Ectodermal cell (in vitro differentiated cells): ENCODE data around the gene ACTN1.
A peak's percentile ranks its signal among the peaks of the same experiment; 100 is the strongest.

Experiments used
- H3K27ac ChIP-seq: 2 replicates; pipeline ENCODE4 v1.7.0; 2013; ENCODE audit warnings: mild to moderate bottlenecking, low read depth, low read length; ENCODE audit not compliant: insufficient read depth, poor library complexity, severe bottlenecking
- H3K27me3 ChIP-seq: 2 replicates; pipeline ENCODE4 v1.7.0; 2013; ENCODE audit warnings: mild to moderate bottlenecking, low read length; ENCODE audit not compliant: insufficient read depth, control insufficient read depth, poor library complexity, severe bottlenecking
- H3K36me3 ChIP-seq: one replicate; pipeline ENCODE4 v1.7.0; 2013; ENCODE audit warnings: low read length; ENCODE audit not compliant: control insufficient read depth, insufficient read depth
- H3K4me1 ChIP-seq: one replicate; pipeline ENCODE4 v1.7.0; 2013; ENCODE audit warnings: low read length; ENCODE audit not compliant: control insufficient read depth, insufficient read depth
- H3K4me3 ChIP-seq: 2 replicates; pipeline ENCODE4 v1.7.0; 2013; ENCODE audit warnings: low read depth, low read length, control low read depth; ENCODE audit not compliant: insufficient read depth
- H3K9me3 ChIP-seq: 2 replicates; pipeline ENCODE4 v1.7.0; 2013; ENCODE audit warnings: mild to moderate bottlenecking, low read length, moderate library complexity; ENCODE audit not compliant: control insufficient read depth
- WGBS, 2 experiments: methylation state at CpG; one replicate each; pipeline ENCODE4 v1.1.7; 2013; ENCODE audit warnings: missing lambda C conversion rate in 2 of 2; 5-methylcytosine and 5-hydroxymethylcytosine counted together

Gene ACTN1

GRCh38 chr14:68952531-68953195, 26.4 kb downstream of the ACTN1 start:
- 68 to 72% methylated on average over 12 of the region's 12 CpGs for WGBS, 2 experiments
- Histone ChIP-seq H3K36me3 (no peaks in the 10 kb centered on the region), H3K4me3 (no peak overlapping the region), H3K27me3 (no peaks in the 10 kb centered on the region), H3K4me1 (peaks cover 23% of the 10 kb centered on the region), H3K27ac (peak overlapping the region; percentile 23), H3K9me3 (no peaks in the 10 kb centered on the region)

GRCh38 chr14:68951800-68952530, 27.1 kb downstream of the ACTN1 start:
- Histone ChIP-seq H3K9me3 (no peaks in the 10 kb centered on the region), H3K4me1 (peaks cover 23% of the 10 kb centered on the region), H3K27me3 (no peaks in the 10 kb centered on the region), H3K27ac (no peak overlapping the region), H3K36me3 (no peaks in the 10 kb centered on the region), H3K4me3 (no peak overlapping the region)
- WGBS, 2 experiments = 86 to 87% methylated on average over 14 of the region's 14 CpGs

DNA sequence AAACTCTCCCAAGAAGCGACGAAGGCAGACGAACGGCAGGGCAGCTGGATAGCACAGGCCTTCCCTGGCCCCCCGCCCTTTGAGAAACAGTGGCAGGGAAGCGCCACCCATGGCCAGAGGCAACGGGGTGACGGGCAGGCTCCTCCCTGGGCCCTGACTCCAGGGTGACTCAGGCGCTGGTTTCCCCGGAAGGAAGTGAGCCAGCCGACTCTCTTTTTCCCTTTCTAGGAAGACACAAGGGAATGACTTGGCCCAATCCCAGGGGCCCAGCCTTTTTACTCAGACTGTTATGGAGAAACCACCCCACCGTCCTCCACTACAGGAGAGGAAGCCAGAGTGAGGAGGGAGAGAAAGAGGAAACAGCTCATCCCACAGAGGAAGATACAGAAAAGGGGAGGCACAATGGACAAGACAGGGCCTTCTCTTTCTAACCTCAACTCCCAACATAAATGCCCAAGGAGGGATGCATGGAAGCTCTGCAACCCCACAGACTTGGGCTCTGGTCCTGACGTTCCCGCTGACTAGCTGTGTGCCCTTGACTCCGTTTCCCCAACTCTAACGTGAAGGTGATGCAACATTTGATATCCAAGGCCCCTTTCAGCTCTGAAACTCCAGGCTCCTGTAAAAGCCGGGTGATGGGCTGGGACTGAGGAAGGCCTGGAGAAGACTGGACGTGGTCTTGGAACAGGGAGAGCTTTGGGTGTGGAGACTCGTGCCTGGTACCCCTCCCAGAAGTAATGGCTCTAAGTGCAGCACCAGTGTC, 27.9 kb downstream of the ACTN1 start:
- Histone ChIP-seq H3K27me3 (no peaks in the 10 kb centered on the region), H3K9me3 (no peaks in the 10 kb centered on the region), H3K4me1 (peaks cover 22% of the 10 kb centered on the region), H3K4me3 (no peak overlapping the region), H3K27ac (no peak overlapping the region), H3K36me3 (no peaks in the 10 kb centered on the region)
- WGBS, 2 experiments = 92 to 94% methylated on average over 19 of the region's 19 CpGs

DNA sequence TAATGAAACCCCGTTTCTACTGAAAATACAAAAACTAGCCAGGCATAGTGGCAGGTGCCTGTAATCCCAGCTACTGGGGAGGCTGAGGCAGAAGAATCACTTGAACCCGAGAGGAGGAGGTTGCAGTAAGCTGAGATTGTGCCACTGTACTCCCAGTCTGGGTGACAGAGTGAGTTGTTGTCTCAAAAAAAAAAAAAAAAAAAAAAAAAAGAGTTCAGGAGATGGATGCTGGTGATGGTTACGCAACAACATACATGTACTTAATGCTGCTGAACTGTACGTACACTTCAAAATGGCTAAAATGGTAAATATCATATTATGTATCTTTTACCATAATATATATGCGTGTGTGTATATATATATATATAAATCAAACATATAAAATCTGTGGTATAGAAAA, 29.0 kb downstream of the ACTN1 start:
- H3K9me3 ChIP-seq = no peaks in the 10 kb centered on the region
- no peaks in the 10 kb centered on the region for H3K36me3 ChIP-seq
- H3K27me3 ChIP-seq = no peaks in the 10 kb centered on the region
- H3K4me3 ChIP-seq = no peak overlapping the region
- peaks cover 12% of the 10 kb centered on the region for H3K4me1 ChIP-seq
- no peak overlapping the region for H3K27ac ChIP-seq
- 82 to 95% methylated on average over 2 of the region's 5 CpGs for WGBS, 2 experiments

DNA sequence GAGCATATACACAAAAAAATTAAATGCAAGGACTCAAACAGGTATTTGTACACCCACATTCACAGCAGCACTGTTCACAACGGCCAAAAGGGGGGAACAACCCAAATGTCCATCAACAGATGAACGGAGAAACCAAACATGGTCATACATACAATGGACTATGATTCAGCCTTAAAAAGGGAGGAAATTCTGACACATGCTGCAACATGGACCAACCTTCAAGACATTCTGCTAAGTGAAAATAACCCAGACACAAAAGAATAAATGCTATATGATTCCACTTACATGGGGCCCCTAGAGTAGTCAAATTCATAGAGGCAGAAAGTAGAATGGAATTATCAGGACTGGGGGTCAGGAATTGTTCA, 29.5 kb downstream of the ACTN1 start:
- H3K4me3 ChIP-seq = no peak overlapping the region
- H3K36me3 ChIP-seq = no peaks in the 10 kb centered on the region
- H3K4me1 ChIP-seq = peaks cover 11% of the 10 kb centered on the region
- no peaks in the 10 kb centered on the region for H3K27me3 ChIP-seq
- H3K9me3 ChIP-seq = no peaks in the 10 kb centered on the region
- WGBS, 2 experiments = 86 to 99% methylated on average over 2 of the region's 2 CpGs
- no peak overlapping the region for H3K27ac ChIP-seq

DNA sequence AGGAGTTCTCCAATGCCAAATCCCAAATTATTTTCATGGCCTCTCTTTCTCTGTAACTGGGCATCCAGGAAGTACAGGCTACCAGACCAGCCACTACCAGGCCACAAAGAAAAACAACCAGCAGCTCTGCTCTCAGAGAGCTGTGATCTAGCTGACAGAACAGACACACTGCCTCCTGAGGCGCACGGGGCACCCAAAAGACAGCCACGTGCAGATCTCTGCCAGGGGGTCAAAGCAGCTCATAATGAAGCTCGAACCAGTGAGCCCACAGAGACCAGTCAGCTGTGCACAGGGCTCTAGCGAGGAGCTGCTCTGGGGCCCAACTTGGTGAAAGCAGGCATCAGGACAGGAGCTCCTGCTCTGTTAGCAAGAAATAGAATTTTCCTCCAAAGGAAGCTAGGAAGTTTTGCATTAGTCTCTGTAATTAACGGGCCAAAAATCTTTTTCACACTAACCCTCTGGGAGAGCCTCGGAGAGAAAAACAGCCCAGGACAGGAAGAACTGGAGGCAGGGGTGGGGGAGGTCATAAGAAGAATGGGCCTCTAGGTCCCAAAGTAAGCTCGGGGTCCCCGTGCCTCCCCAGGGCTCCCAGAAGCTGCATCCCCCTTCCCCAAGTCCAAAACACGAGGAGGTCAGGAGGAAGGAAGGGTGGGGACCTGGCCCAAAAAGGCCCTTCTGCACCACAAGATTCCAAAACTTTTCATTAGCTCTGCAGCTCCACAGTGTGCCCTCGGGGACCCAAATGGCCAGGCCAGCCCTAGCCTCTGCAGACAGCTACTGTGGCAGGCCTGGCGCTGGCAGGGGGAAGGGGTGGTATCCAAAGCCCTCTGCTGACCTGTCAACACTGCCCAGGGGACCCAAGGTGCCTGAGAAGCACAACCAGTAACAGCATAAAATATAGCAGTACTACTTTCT, 30.2 kb downstream of the ACTN1 start:
- peaks cover 11% of the 10 kb centered on the region for H3K4me1 ChIP-seq
- H3K27me3 ChIP-seq = no peaks in the 10 kb centered on the region
- no peak overlapping the region for H3K4me3 ChIP-seq
- WGBS, 2 experiments = 84 to 87% methylated on average over 12 of the region's 12 CpGs
- no peak overlapping the region for H3K27ac ChIP-seq
- H3K36me3 ChIP-seq = no peaks in the 10 kb centered on the region
- no peaks in the 10 kb centered on the region for H3K9me3 ChIP-seq

DNA sequence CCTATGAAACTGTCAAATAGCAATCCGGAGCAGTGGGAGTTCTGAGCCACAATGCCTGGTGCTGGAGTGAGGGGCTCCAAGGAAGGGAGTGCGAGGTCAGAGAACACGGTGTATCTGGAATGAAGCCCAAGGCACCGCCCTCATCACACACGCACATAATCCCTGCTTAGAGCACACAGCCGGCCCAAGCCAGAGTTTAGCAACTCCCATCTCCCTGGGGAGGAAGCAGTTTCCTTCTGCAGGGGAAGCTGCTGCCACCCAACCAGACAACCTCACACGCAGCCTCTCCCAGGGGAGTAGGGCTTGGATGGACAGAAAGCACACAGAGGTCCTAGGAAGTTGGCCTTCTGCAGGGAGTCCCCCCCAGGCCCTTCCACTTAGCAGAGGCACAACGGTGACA, 31.3 kb downstream of the ACTN1 start:
- Histone ChIP-seq H3K4me3 (no peak overlapping the region), H3K36me3 (no peaks in the 10 kb centered on the region), H3K27ac (no peak overlapping the region), H3K4me1 (peaks cover 8% of the 10 kb centered on the region), H3K27me3 (no peaks in the 10 kb centered on the region), H3K9me3 (no peaks in the 10 kb centered on the region)
- WGBS, 2 experiments = 74% methylated on average over 8 of the region's 8 CpGs

DNA sequence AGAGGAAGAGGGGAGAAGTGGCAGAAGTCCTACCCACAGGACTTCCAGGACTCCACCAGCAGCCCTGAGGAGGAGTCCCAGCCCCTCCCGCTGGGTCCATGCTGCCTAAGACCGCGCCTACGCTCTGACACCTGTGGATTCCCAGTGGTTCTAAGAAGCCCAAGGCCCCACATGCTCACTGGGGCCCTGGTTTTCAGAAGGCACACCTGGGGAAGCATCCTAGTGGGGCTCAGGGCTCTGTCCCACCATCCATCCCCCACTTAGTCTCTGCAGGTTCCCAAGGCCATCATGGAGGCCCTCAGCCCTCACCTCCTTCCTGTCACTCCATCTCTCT, 32.6 kb downstream of the ACTN1 start:
- 93 to 95% methylated on average over 4 of the region's 4 CpGs for WGBS, 2 experiments
- Histone ChIP-seq H3K36me3 (no peaks in the 10 kb centered on the region), H3K27ac (no peak overlapping the region), H3K4me3 (no peak overlapping the region), H3K9me3 (no peaks in the 10 kb centered on the region), H3K4me1 (peaks cover 13% of the 10 kb centered on the region), H3K27me3 (no peaks in the 10 kb centered on the region)

DNA sequence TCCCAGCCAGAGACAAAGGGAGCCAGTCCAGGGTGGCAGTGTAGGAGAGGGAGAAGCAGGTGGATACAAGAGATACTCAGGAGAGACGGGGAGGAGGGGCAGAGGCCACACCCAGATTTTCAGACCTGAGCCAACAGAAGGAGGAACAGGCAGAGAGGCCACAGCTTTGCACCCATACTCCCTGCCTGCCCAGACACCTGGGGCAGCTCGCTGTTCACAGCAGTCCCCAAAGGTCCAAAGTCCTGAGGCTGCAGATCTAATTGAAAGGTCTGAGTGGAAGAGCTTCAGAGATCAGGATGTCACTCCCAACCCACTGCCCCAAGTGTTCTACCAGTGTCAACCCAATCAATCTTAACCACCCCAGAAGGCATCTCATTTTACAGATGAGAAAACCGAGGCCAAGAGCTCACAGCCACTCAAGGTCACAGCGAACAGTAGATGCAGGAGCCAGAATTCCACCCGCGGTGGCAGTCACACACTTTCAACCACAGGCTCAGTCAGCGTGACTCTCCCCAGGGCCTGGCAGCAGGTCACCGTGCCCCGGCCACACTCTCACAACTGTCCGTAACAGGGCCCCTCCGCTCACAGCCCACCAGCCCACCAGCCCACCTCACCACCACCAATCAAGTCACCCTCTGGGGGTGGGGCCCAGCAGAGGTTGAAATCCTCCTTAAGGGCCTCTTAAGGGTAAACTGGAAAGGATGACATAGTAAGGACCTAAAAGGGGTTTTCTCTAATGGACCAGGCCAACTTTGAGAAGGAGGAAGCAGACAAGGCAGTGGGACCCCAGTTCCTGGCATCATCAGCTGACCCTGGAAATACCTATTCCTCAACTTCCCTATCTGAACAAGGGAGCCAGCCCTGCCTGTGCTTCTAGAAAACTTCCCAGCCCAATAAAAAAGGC, 33.3 kb downstream of the ACTN1 start:
- Histone ChIP-seq H3K27me3 (no peaks in the 10 kb centered on the region), H3K36me3 (no peaks in the 10 kb centered on the region), H3K4me3 (no peak overlapping the region), H3K4me1 (peaks cover 13% of the 10 kb centered on the region), H3K27ac (no peak overlapping the region), H3K9me3 (no peaks in the 10 kb centered on the region)
- 90 to 92% methylated on average over 11 of the region's 11 CpGs for WGBS, 2 experiments
